Measurements from ENCODE around the gene SETD1A.
A peak's percentile ranks its signal among the peaks of the same experiment; 100 is the strongest.

SETD1A gene

DNA sequence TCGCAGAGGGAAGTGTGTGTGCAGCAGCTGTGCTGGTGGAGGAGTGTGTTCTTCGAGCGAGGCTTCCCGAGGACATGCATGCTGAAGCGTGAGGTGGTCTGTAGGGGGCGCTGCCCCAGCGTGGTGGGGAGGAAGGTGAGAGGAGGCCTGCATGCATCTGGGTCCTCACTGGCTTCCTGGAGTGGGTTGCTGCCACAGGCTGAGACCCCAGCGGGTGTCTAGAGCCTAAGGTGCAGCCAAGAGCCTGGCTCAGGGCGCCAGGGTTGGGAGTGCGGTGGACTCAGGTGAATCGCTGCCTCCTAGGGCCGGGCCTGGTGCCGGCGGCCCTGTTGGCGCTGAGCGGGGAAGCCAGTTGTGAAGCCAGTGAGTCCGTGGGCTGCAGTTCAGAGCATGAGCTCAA is 19.9 kb downstream of the SETD1A start:
- TF ChIP-seq, protein P1, sequence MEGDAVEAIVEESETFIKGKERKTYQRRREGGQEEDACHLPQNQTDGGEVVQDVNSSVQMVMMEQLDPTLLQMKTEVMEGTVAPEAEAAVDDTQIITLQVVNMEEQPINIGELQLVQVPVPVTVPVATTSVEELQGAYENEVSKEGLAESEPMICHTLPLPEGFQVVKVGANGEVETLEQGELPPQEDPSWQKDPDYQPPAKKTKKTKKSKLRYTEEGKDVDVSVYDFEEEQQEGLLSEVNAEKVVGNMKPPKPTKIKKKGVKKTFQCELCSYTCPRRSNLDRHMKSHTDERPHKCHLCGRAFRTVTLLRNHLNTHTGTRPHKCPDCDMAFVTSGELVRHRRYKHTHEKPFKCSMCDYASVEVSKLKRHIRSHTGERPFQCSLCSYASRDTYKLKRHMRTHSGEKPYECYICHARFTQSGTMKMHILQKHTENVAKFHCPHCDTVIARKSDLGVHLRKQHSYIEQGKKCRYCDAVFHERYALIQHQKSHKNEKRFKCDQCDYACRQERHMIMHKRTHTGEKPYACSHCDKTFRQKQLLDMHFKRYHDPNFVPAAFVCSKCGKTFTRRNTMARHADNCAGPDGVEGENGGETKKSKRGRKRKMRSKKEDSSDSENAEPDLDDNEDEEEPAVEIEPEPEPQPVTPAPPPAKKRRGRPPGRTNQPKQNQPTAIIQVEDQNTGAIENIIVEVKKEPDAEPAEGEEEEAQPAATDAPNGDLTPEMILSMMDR (IDR thresholded peaks at IDR 0.05; ENCODE audit: insufficient read depth, missing control alignments): peak; percentile 25
- FAIRE-seq: no peak

DNA sequence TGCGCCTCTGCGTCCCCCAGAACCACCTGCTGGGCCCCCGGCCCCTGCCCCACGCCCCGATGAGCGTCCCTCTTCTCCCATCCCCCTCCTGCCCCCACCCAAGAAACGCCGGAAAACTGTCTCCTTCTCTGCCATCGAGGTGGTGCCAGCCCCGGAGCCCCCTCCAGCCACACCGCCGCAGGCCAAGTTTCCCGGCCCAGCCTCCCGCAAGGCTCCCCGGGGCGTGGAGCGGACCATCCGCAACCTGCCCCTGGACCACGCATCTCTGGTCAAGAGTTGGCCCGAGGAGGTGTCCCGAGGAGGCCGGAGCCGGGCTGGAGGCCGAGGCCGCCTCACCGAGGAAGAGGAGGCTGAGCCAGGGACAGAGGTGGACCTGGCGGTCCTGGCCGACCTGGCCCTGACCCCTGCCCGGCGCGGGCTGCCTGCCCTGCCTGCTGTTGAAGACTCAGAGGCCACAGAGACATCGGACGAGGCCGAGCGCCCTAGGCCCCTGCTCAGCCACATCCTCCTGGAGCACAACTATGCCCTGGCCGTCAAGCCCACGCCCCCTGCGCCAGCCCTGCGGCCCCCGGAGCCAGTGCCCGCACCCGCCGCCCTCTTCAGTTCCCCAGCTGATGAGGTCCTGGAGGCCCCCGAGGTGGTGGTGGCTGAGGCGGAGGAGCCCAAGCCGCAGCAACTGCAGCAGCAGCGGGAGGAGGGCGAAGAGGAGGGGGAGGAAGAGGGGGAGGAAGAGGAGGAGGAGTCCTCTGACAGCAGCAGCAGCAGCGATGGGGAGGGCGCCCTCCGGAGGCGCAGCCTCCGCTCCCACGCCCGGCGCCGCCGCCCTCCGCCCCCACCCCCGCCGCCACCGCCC is 21.8 kb downstream of the SETD1A start:
- FAIRE-seq: no peak

More for the DNA sequence above, 19.9 kb downstream of the SETD1A start:
- no peak for DNase-seq (ENCODE audit: insufficient read length, low spot score)

DNA sequence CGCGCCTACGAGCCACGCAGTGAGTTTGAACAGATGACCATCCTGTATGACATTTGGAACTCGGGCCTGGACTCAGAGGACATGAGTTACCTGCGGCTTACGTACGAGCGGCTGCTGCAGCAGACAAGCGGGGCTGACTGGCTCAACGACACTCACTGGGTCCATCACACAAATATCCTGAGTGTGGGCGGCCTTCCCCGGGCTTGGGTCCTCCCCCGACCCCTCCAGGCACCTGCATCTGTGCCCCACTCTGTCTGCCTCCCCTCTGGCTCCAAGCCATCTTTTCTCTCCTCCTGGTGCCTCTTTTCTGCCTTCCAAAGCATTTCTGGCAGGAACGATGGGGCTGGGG is 22.4 kb downstream of the SETD1A start:
- FAIRE-seq: no peak

More for the DNA sequence above, 21.8 kb downstream of the SETD1A start:
- DNase-seq (ENCODE audit: insufficient read length, low spot score): no peak
- TF ChIP-seq, protein P1 (IDR thresholded peaks at IDR 0.05; ENCODE audit: insufficient read depth, missing control alignments): no peak

DNA sequence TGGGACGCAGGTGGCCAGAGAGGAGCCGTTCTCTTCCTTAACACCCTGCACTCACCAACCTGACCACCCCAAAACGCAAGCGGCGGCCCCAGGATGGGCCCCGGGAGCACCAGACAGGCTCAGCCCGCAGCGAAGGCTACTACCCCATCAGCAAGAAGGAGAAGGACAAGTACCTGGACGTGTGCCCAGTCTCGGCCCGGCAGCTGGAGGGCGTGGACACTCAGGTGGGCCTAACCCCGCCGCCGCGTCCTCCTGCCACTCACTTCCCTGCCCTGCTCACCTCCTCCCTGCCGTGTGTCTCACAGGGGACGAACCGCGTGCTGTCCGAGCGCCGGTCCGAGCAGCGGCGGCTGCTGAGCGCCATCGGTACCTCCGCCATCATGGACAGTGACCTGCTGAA is 22.9 kb downstream of the SETD1A start:
- DNase-seq (ENCODE audit: insufficient read length, low spot score): no peak
- no peak for FAIRE-seq
- TF ChIP-seq, protein P1 (IDR thresholded peaks at IDR 0.05; ENCODE audit: insufficient read depth, missing control alignments): no peak

More for the DNA sequence above, 22.4 kb downstream of the SETD1A start:
- DNase-seq (ENCODE audit: insufficient read length, low spot score): no peak
- TF ChIP-seq, protein P1 (IDR thresholded peaks at IDR 0.05; ENCODE audit: insufficient read depth, missing control alignments): no peak

DNA sequence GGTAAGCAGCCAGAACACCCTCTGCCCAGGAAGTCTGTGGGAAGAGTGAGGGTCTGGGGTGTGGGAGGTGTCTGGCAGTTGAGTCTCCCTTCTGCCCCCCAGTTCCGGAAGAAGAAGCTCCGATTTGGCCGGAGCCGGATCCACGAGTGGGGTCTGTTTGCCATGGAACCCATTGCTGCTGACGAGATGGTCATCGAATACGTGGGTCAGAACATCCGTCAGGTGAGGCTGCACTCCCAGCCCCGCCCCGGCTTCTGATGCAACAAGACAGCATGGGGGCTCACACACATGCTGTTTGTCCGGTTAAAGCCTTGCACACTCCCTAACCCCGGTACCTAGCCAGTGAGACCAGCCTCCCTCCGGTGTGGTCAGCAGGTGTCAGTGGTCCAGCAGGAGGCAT is 23.4 kb downstream of the SETD1A start:
- FAIRE-seq (no peak), DNase-seq (ENCODE audit: insufficient read length, low spot score) (no peak)
- TF ChIP-seq, protein P1 (IDR thresholded peaks at IDR 0.05; ENCODE audit: insufficient read depth, missing control alignments): no peak

DNA sequence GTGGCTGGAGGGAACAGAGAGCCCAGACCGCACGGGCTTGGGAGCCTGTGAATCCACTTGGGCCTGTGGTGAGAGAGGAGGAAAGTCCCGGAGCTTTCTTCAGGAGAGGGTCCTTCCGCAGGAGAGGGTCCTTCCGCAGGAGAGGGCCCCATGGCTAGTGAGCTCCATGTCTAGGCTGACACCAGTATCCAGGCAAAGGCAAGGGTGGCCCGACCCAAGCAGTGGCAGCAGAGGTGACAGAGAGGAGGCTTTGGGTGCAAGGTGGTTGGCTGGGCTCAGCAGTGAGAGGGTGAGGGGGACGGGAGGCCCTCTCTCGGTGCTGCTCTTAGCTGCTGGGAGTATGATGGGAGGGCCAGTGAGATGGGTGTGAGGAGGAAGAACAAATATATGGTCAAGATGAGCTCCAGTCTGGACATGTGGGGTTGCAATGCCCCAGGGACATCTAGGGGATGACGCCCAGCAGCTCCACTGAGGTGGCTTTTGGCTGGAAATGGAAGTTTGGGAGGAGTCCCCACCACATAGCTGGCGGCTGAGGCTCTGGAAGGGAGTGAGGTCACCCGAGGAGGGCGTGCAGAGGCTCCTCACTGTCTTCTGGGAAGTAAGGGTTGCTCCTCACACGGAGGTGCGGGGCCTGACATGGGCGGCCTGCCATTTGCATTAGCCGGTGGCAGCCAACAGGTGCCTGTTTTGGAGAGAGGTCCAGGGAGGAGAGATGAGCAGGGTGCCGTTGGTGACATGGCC is 25.2 kb downstream of the SETD1A start:
- FAIRE-seq: no peak

More for the DNA sequence above, 25.2 kb downstream of the SETD1A start:
- DNase-seq (ENCODE audit: insufficient read length, low spot score): no peak
- TF ChIP-seq, protein P1 (IDR thresholded peaks at IDR 0.05; ENCODE audit: insufficient read depth, missing control alignments): no peak
